SJSA1 (cell line): ENCODE measurements around the gene CERS6. TPM values are rescaled to one million over a fixed set of nuclear protein-coding genes. Genes with fewer than 3 reads are reported as not detected.
"Not testable (repeated sequence)": the region's sequence is repeated elsewhere in the genome, so short reads cannot be mapped to it uniquely, and the experiment has no call there.

Source experiments
- DNase-seq, 2 experiments: peaks; one replicate each; pipeline ENCODE4 v3.0.0-alpha.2; 2015 to 2020; ENCODE audit warnings: low spot score in 2 of 2, low read depth in 1 of 2
- H3K27ac ChIP-seq: fragments of 250-450 bp; sonication (Bioruptor Pico); 2 replicates; pipeline ENCODE4 v1.5.1; 2020; ENCODE audit warnings: mild to moderate bottlenecking, moderate library complexity
- H3K27me3 ChIP-seq: fragments of 250-450 bp; sonication (Bioruptor Pico); replicated peaks from 2 replicates; pipeline ENCODE4 v1.5.1; 2020; ENCODE audit warnings: mild to moderate bottlenecking, moderate library complexity
- H3K36me3 ChIP-seq: fragments of 250-450 bp; sonication (Bioruptor Pico); 2 replicates; pipeline ENCODE4 v1.5.1; 2020; ENCODE audit warnings: mild to moderate bottlenecking
- H3K4me1 ChIP-seq: fragments of 250-450 bp; sonication (Bioruptor Pico); replicated peaks from 2 replicates; pipeline ENCODE4 v1.6.1; 2021; ENCODE audit warnings: mild to moderate bottlenecking
- H3K4me3 ChIP-seq: fragments of 250-450 bp; sonication (Bioruptor Pico); 2 replicates; pipeline ENCODE4 v1.5.1; 2020; ENCODE audit warnings: mild to moderate bottlenecking
- H3K9me3 ChIP-seq: fragments of 250-450 bp; sonication (Bioruptor Pico); replicated peaks from 2 replicates; pipeline ENCODE4 v1.5.1; 2020; ENCODE audit warnings: mild to moderate bottlenecking
- total RNA-seq: library from RNA; depleted of rRNA; stranded (reverse); fragments of >200 nt; shearing (Covaris generic); gene quantifications from 2 replicates; pipeline ENCODE4 v1.2.3, GENCODE V29; 2014

CERS6 gene
- total RNA-seq, 1 experiment from 2014 or later, result 43.7 TPM

DNA sequence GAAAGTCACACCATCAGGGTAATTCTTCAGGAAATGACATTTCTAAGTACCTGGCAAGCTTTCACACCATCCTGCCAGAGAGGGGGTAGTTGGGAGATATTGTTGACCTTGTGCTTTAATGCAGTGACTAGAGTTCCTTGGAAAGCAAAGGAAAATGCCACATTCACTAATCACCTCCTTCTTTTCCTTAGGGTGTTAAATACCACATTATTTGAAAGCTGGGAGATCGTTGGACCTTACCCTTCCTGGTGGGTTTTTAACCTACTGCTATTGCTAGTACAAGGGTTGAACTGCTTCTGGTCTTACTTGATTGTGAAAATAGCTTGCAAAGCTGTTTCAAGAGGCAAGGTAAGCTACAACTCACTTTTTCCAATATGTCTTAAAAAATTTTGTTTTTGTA, 309.3 kb downstream of the CERS6 start:
- no peaks in the 10 kb centered on the region for H3K36me3 ChIP-seq
- no peaks in the 10 kb centered on the region for H3K4me1 ChIP-seq
- DNase-seq, result no peak
- no peaks in the 10 kb centered on the region for H3K9me3 ChIP-seq
- H3K4me3 ChIP-seq, result no peak overlapping the region
- no peak overlapping the region for H3K27ac ChIP-seq
- H3K27me3 ChIP-seq, result no peaks in the 10 kb centered on the region

DNA sequence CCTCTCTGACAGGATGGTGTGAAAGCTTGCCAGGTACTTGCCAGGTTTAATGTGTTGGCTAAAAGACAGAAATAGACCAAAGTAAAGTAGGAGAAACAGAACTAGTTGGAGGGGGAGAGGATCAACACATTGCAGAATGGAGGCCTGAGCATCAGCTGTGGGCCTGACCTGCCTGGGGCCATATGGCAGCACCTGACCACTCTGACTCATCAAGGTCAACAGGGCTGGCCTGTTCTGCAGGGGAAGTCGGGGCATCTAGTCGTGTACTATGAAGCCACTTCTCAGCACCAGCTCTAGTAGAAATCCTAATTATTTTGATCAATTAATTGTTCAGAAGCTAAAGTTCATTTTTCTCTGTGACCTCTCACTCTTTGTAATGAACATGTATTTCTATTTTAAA, 310.5 kb downstream of the CERS6 start:
- Histone ChIP-seq H3K27ac (no peak overlapping the region), H3K4me3 (no peak overlapping the region), H3K36me3 (no peaks in the 10 kb centered on the region), H3K27me3 (no peaks in the 10 kb centered on the region), H3K9me3 (no peaks in the 10 kb centered on the region), H3K4me1 (no peaks in the 10 kb centered on the region)
- DNase-seq, result no peak

DNA sequence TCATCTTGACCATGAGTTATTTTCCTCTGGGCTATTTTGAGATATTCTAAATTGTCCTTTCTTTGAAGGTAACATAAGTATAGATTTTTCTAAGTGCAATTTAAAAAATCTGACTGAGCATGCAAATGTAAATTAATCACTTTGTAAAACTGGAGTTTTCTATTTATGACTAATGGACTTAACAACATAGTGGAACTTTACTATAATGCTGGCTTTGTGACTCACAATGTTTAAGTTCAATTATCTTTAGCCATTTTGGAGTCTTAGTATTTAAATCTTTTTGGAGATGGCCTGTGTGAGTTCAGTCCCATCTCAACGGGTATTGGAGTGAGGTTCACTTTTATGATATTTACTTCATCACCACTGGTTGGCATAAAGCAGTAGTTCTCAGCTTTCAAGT, 311.2 kb downstream of the CERS6 start:
- H3K36me3 ChIP-seq, result no peaks in the 10 kb centered on the region
- H3K4me1 ChIP-seq, result no peaks in the 10 kb centered on the region
- no peaks in the 10 kb centered on the region for H3K27me3 ChIP-seq
- no peak overlapping the region for H3K4me3 ChIP-seq
- no peak overlapping the region for H3K27ac ChIP-seq
- DNase-seq, result no peak
- H3K9me3 ChIP-seq, result no peaks in the 10 kb centered on the region

DNA sequence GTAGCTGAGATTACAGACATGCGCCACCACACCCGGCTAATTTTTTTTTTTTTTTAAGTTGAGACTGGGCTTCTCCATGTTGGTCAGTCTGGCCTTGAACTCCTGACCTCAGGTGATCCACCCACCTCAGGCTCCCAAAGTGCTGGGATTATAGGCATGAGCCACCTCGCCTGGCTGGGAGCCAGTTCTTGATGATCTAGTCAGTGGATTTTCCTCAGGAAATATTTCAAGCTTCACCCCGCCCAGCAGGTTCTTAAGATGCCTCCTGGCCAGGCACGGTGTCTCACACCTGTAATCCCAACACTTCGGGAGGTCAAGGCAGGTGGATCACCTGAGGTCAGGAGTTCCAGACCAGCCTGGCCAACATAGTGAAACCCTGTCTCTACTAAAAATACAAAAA, 312.3 kb downstream of the CERS6 start:
- H3K27ac ChIP-seq, H3K9me3 ChIP-seq, H3K27me3 ChIP-seq, H3K36me3 ChIP-seq, H3K4me1 ChIP-seq, DNase-seq, H3K4me3 ChIP-seq: not testable (repeated sequence)

DNA sequence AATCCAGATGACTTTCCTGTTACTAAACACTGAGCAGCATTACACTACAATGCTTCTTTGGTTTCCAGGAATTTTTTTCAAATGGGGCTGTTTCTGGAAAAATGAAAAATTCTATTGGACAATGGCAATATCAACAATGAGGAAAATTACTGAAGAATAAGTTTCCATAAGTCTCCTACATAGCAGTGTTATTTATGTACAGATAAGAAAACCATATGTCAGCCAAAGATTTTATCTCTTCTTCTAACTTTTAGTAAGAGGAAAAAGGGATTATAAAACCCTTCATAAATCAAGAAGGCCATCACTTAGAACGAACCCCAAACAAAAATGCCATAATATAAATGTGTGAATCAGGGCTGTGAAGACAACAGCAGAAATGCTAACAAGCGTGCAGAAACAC, 314.7 kb downstream of the CERS6 start:
- Histone ChIP-seq H3K27ac (no peak overlapping the region), H3K4me3 (no peak overlapping the region), H3K27me3 (no peaks in the 10 kb centered on the region), H3K9me3 (no peaks in the 10 kb centered on the region), H3K36me3 (no peaks in the 10 kb centered on the region), H3K4me1 (no peaks in the 10 kb centered on the region)
- DNase-seq, result no peak

DNA sequence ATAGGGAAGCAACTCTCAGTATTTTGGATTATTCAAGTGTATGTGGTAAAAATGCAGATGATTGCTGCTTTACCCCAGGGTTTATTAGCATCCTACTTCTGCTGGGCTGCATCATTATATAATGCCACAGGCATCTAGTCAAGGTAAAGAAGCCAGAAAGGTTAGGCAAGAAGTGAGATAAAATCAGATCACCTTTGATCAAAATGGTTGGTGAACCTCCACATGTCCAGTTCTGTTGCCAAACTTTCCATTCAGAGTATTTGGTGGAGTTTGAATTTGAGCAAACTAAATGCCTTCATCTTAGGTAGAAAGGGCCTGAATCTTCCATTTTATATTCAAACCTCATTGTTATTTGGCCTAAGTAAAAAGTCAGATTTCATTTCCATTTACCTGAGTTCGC, 316.6 kb downstream of the CERS6 start:
- H3K4me3 ChIP-seq, result no peak overlapping the region
- H3K36me3 ChIP-seq, result no peaks in the 10 kb centered on the region
- no peak for DNase-seq
- H3K27me3 ChIP-seq, result no peaks in the 10 kb centered on the region
- no peaks in the 10 kb centered on the region for H3K9me3 ChIP-seq
- H3K27ac ChIP-seq, result no peak overlapping the region
- H3K4me1 ChIP-seq, result no peaks in the 10 kb centered on the region

DNA sequence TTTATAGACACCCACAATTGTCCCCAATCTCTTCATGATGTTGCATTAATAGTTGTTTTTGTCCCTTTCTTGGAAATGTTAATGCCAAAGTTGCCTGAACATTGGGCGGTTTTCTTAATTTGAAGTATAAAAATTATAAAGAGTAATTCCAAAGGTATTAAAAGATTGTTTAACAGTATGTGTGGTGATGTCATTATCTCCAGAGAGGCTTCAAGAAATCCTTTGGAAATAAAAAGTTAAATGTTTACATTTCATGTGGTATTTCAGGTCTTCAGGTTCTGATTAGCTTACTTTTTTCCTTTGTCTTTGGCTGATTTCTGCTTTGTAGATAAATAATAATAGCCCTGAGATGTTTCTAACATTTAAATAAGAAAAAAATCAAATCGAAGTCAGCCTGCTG, 317.1 kb downstream of the CERS6 start:
- H3K36me3 ChIP-seq, result no peaks in the 10 kb centered on the region
- H3K4me3 ChIP-seq, result no peak overlapping the region
- H3K9me3 ChIP-seq, result no peaks in the 10 kb centered on the region
- DNase-seq, result no peak
- no peaks in the 10 kb centered on the region for H3K4me1 ChIP-seq
- no peaks in the 10 kb centered on the region for H3K27me3 ChIP-seq
- no peak overlapping the region for H3K27ac ChIP-seq

DNA sequence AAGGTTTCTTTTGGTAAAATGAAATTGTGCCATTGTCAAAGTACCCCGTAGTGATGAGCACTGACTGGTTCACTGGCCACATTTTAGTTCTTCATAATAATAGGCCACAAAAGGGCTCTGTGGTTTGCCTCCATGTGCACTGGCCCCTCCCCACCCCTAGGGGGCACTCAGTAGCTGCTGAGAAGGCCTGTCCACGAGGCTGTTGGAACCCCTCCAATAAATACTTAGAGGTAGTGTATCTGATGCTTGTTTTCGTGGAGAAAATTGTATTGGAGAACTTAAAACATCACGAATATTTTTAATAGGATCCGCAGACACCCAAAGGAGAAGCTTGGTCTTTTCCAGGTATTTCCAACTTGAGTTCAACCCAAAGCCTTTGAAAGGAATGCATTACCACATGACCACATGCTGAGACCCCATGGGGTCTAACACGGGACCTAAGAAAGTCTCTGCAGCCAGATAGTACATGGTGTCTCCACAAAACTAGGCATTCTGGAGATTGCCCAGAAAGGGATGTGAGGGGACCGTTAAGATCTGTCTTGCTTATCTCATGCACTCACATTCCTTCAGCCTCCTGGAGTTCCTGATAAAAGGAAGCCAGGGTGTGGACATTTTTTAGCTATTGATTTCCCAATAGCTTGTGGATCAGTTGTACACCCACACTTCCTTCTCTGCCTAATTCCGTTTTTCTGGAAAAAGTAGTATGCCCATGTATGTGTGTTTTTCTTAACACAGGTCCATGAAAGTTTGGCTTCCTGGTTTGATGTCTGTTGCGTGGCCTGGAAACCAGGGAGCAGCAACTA, 317.8 kb downstream of the CERS6 start:
- H3K27ac ChIP-seq, result no peak overlapping the region
- H3K4me1 ChIP-seq, result no peaks in the 10 kb centered on the region
- no peak overlapping the region for H3K4me3 ChIP-seq
- no peaks in the 10 kb centered on the region for H3K27me3 ChIP-seq
- peak; percentile 18 to 52 for DNase-seq
- no peaks in the 10 kb centered on the region for H3K9me3 ChIP-seq
- H3K36me3 ChIP-seq, result no peaks in the 10 kb centered on the region

DNA sequence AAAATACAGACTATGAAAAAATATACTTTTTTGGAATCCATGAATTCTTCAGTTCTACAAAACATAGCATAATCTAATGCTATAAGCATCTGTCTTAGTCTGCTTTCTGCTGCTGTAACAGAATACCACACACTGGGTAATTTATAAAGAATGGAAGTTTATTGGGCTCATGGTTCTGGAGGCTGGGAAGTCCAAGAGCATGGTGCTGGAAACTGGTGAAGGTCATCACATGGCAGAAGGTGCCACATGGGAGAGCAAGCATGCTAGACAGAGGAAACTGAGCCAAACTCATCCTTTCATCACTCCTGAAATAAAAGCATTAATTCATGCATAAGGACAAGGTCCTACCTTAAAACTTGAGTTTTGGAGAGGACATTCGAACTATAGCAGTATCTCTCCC, 319.8 kb downstream of the CERS6 start:
- Histone ChIP-seq H3K9me3 (no peaks in the 10 kb centered on the region), H3K4me1 (no peaks in the 10 kb centered on the region), H3K36me3 (no peaks in the 10 kb centered on the region), H3K27ac (no peak overlapping the region), H3K4me3 (no peak overlapping the region), H3K27me3 (no peaks in the 10 kb centered on the region)
- no peak for DNase-seq

DNA sequence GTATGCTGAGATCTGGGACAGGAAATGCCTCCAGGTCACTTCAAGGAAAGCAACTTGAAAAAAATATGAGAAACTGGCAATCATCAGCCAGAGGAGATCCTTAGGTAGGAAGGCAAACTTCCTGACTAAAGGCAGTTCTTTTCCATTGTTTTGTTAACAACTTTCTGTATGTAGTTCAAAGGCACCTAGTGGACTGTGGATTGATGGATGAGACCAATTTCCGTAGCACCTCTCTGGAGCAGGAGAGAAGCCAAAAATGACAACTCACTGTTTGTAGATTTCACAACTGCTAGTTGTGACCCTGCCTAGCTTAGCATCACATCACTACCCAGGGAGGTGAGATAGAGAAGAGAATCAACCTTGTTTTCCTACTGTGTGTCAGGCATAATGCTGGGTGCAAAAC, 324.6 kb downstream of the CERS6 start:
- Histone ChIP-seq H3K27ac (no peak overlapping the region), H3K27me3 (no peaks in the 10 kb centered on the region), H3K4me1 (no peaks in the 10 kb centered on the region), H3K4me3 (no peak overlapping the region), H3K36me3 (no peaks in the 10 kb centered on the region), H3K9me3 (no peaks in the 10 kb centered on the region)
- no peak for DNase-seq

DNA sequence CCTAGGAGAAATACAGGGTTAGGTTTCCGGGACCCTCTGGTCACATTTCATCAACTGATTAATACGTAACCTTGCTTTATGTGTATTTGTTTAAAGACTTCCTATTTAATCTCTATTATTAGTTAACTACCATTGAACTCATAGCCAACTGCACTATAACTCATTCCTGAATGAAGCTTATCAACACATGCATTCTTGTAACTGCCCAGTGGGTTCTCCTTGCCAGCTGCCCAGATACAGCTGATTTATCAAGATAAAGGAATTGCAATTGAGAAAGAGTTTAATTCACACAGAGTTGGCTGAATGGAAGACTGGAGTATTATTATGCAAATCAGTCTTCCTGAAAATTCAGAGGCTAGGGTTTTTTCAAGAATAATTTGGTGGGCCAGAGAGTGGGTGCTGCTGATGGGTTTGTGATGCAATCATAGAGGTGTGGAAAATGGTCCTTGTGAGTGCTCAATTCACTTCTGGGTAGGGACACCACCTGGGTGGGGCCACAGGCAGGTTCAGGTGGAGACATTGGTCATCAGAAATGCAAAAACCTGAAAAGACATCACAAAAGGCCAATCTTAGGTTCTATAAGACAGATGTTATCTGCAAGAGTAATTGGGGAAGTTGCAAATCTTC, 325.2 kb downstream of the CERS6 start:
- Histone ChIP-seq H3K9me3 (no peaks in the 10 kb centered on the region), H3K27ac (no peak overlapping the region), H3K27me3 (no peaks in the 10 kb centered on the region), H3K36me3 (no peaks in the 10 kb centered on the region), H3K4me1 (no peaks in the 10 kb centered on the region), H3K4me3 (no peak overlapping the region)
- DNase-seq, result no peak

DNA sequence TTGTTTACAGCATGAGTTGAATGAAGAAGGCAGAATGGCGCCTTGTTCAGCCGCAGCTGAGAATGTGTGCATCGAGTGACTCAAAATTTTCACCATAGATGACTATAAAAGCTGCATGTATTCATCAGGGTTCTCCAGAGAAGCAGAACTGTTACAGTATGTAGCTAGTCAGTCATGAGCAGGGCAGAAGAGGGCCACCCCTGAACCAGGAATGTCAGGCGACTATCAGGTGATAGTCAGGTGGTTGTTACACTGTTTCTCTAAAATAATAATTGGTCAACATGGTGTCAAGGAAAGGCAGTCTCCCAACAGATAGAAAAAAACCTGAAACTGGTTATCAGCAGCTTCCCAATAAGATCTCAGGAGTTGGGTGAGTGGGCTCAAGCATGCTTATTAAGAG, 326.2 kb downstream of the CERS6 start:
- Histone ChIP-seq H3K4me1 (no peaks in the 10 kb centered on the region), H3K27ac (no peak overlapping the region), H3K36me3 (no peaks in the 10 kb centered on the region), H3K4me3 (no peak overlapping the region), H3K27me3 (no peaks in the 10 kb centered on the region), H3K9me3 (no peaks in the 10 kb centered on the region)
- DNase-seq, result no peak

DNA sequence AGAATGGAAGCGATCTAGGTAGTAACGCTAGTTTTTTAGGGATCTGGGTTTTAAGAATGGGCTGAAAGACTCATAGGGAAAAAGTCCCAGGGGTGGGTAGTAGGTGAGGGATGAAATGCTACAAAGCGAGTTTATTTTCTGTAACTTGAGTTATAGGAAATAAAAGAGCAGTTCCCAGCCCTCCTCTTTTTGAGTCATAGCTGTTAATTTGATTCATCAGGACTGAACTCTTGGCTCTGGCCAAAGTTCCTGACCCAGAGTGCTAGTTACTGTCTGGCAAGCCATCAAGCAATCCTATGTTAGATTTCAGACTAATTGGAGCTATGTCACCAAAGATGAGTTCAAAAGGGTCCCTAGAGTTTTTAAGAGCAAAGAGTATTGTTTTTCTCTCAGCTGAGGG, 328.9 kb downstream of the CERS6 start:
- DNase-seq, result no peak
- Histone ChIP-seq H3K4me3 (no peak overlapping the region), H3K9me3 (no peaks in the 10 kb centered on the region), H3K4me1 (no peaks in the 10 kb centered on the region), H3K27ac (no peak overlapping the region), H3K27me3 (no peaks in the 10 kb centered on the region), H3K36me3 (no peaks in the 10 kb centered on the region)

DNA sequence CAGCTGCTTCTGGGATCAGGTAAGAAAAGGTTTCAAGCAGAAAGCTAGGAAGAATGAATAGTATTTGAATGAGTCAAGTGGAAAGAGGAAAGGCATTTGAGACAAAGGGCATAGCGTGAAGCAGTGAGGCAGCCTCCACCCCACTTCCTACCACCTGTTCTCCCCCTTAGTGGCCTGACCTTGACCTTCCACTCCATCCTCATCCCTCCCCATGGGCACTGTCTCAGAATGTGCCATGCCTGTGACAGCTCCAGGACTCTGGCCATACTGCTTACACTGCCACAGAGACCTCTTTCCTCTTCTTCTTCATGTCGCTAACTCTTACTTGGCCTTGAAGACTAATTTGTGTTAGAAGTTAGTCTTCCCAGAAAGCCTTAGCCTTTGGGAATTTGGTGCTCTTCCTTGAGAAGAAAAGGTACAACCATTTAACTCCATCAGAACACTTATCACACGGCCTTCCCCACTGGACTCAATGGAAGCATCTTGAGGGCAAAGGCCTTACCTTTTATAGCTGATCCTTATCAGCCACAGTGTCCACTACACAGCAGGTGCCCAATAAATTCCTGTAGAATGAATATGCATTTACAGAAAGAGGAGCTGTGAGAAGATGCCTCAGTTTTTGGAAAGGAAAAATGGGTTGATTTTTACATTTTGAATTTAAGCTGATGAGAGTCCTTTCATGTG, 331.2 kb downstream of the CERS6 start:
- Histone ChIP-seq H3K27ac (no peak overlapping the region), H3K36me3 (no peaks in the 10 kb centered on the region), H3K27me3 (no peaks in the 10 kb centered on the region), H3K4me1 (no peaks in the 10 kb centered on the region), H3K4me3 (no peak overlapping the region), H3K9me3 (no peaks in the 10 kb centered on the region)
- no peak for DNase-seq
